HG03378 (cell line): Measurements from ENCODE around the gene CCNI2.

Source experiments
- ATAC-seq: cut with Tn5 transposase; IDR thresholded peaks from one replicate; pipeline ENCODE4 v1.9.1; 2021; ENCODE audit warnings: mild to moderate bottlenecking, moderate library complexity; ENCODE audit not compliant: unreplicated experiment

The CCNI2 gene

GRCh38 chr5:132746954-132747615, at the start of gene CCNI2:
Gene CCNI2, plus strand, starts transcription at chr5:132747426. Its CDS starts 70 bp downstream, at chr5:132747496.
- ATAC-seq = no peak

- no peak for ATAC-seq
Observed at GRCh38 chr5:132704875-132705274, 42.4 kb upstream of the CCNI2 start.

GRCh38 chr5:132708645-132709044, 38.6 kb upstream of the CCNI2 start:
- no peak for ATAC-seq

- ATAC-seq = no peak
Observed at GRCh38 chr5:132714456-132715307, 32.5 kb upstream of the CCNI2 start.

- ATAC-seq = no peak
Observed at GRCh38 chr5:132718544-132719312, 28.5 kb upstream of the CCNI2 start.

GRCh38 chr5:132725745-132726144, 21.5 kb upstream of the CCNI2 start:
- ATAC-seq = no peak

- ATAC-seq = no peak
Observed at GRCh38 chr5:132729896-132730295, 17.3 kb upstream of the CCNI2 start.

- ATAC-seq = no peak
Observed at GRCh38 chr5:132733499-132734148, 13.6 kb upstream of the CCNI2 start.

GRCh38 chr5:132734687-132735086, 12.5 kb upstream of the CCNI2 start:
- ATAC-seq = no peak

- peak; percentile 87 for ATAC-seq
Observed at GRCh38 chr5:132736853-132737833, 10.1 kb upstream of the CCNI2 start, which contains the start of gene KIF3A. Gene KIF3A, minus strand, starts transcription at chr5:132737546. Its CDS starts 127 bp downstream, at chr5:132737419.

- ATAC-seq = no peak
Observed at GRCh38 chr5:132737982-132738681, 9.1 kb upstream of the CCNI2 start.

GRCh38 chr5:132739232-132739631, 8.0 kb upstream of the CCNI2 start:
- ATAC-seq = no peak

GRCh38 chr5:132742158-132742557, 5.1 kb upstream of the CCNI2 start:
- ATAC-seq = no peak

GRCh38 chr5:132742626-132743025, 4.6 kb upstream of the CCNI2 start:
- ATAC-seq = no peak

- no peak for ATAC-seq
Observed at GRCh38 chr5:132744659-132745058, 2.6 kb upstream of the CCNI2 start.

GRCh38 chr5:132746592-132746953, 653 bp upstream of the CCNI2 start:
- ATAC-seq = no peak

GRCh38 chr5:132747616-132748440, 602 bp downstream of the CCNI2 start:
- no peak for ATAC-seq

- no peak for ATAC-seq
Observed at GRCh38 chr5:132748522-132749000, 1.3 kb downstream of the CCNI2 start.
